Astrocyte (in vitro differentiated cells and primary cell): ENCODE data around the gene NT5E. TPM values are rescaled to one million over a fixed set of nuclear protein-coding genes. Genes with fewer than 3 reads are reported as not detected.

Source experiments
- DNase-seq: peaks from one replicate; pipeline ENCODE4 v3.0.0-alpha.2; 2010; ENCODE audit warnings: low read depth
- FAIRE-seq: peaks from 2 replicates; lab custom pipeline; 2011; peaks lifted over from hg19 to GRCh38; lab: Jason Lieb, UNC
- H2AFZ ChIP-seq: 2 replicates; pipeline ENCODE4 v1.6.0; 2012; ENCODE audit warnings: low read depth, low read length, inconsistent platforms
- H3K27ac ChIP-seq: 2 replicates; pipeline ENCODE4 v1.5.1; 2011; ENCODE audit warnings: low read depth, low read length, inconsistent platforms
- H3K27me3 ChIP-seq: 2 replicates; pipeline ENCODE4 v1.6.0; 2011; ENCODE audit warnings: low read length, inconsistent platforms; ENCODE audit not compliant: insufficient read depth
- H3K36me3 ChIP-seq: 2 replicates; pipeline ENCODE4 v1.5.1; 2011; ENCODE audit warnings: low read length, inconsistent platforms; ENCODE audit not compliant: insufficient read depth
- H3K4me1 ChIP-seq: 2 replicates; pipeline ENCODE4 v1.5.1; 2011; ENCODE audit warnings: low read length, inconsistent platforms; ENCODE audit not compliant: insufficient read depth
- H3K4me2 ChIP-seq: 2 replicates; pipeline ENCODE4 v1.6.0; 2012; ENCODE audit warnings: low read length, inconsistent platforms
- H3K4me3 ChIP-seq: 2 replicates; pipeline ENCODE4 v1.5.1; 2011; ENCODE audit warnings: low read depth, mild to moderate bottlenecking, low read length, inconsistent platforms; ENCODE audit not compliant: insufficient read depth
- H3K79me2 ChIP-seq: 2 replicates; pipeline ENCODE4 v1.6.0; 2012; ENCODE audit warnings: mild to moderate bottlenecking, low read length, inconsistent platforms; ENCODE audit not compliant: insufficient read depth
- H3K9ac ChIP-seq: 2 replicates; pipeline ENCODE4 v1.6.0; 2012; ENCODE audit warnings: mild to moderate bottlenecking, low read length, inconsistent platforms
- H3K9me3 ChIP-seq: 2 replicates; pipeline ENCODE4 v1.5.1; 2012; ENCODE audit warnings: low read depth, mild to moderate bottlenecking, low read length, inconsistent platforms; ENCODE audit not compliant: insufficient read depth
- H4K20me1 ChIP-seq: 2 replicates; pipeline ENCODE4 v1.6.0; 2012; ENCODE audit warnings: low read length, inconsistent platforms; ENCODE audit not compliant: insufficient read depth
- H3K27ac Mint-ChIP-seq: one replicate; pipeline ENCODE4 v1.8.0; 2021; ENCODE audit warnings: mild to moderate bottlenecking, mixed read lengths; ENCODE audit not compliant: unreplicated experiment
- H3K27me3 Mint-ChIP-seq: one replicate; pipeline ENCODE4 v1.8.0; 2021; ENCODE audit warnings: low read depth, mixed read lengths; ENCODE audit not compliant: unreplicated experiment
- H3K36me3 Mint-ChIP-seq: one replicate; pipeline ENCODE4 v1.8.0; 2021; ENCODE audit warnings: low read depth, mixed read lengths; ENCODE audit not compliant: unreplicated experiment
- H3K4me1 Mint-ChIP-seq: one replicate; pipeline ENCODE4 v1.8.0; 2021; ENCODE audit warnings: low read depth, mixed read lengths; ENCODE audit not compliant: unreplicated experiment
- H3K4me3 Mint-ChIP-seq: one replicate; pipeline ENCODE4 v1.8.0; 2021; ENCODE audit warnings: mild to moderate bottlenecking, moderate library complexity, mixed read lengths; ENCODE audit not compliant: unreplicated experiment
- H3K9me3 Mint-ChIP-seq: one replicate; pipeline ENCODE4 v1.8.0; 2021; ENCODE audit warnings: mild to moderate bottlenecking, mixed read lengths; ENCODE audit not compliant: unreplicated experiment
- EZH2 ChIP-seq: IDR thresholded peaks from 2 replicates; pipeline ENCODE4 v1.6.1; 2012; ENCODE audit warnings: mild to moderate bottlenecking, low read length, inconsistent platforms; ENCODE audit not compliant: insufficient read depth
- total RNA-seq: library from RNA; stranded (reverse); gene quantifications from 2 replicates; pipeline ENCODE4 v1.2.1, GENCODE V29; 2021
- TF ChIP-seq, protein P1 (sequence below): IDR thresholded peaks from 2 replicates; pipeline ENCODE4 v1.5.1; 2011; ENCODE audit warnings: low read depth, mild to moderate bottlenecking, inconsistent platforms, low read length, moderate library complexity; ENCODE audit not compliant: insufficient read depth

Gene NT5E
- total RNA-seq, 1 donor from 2014 or later, result 77.4 TPM

DNA sequence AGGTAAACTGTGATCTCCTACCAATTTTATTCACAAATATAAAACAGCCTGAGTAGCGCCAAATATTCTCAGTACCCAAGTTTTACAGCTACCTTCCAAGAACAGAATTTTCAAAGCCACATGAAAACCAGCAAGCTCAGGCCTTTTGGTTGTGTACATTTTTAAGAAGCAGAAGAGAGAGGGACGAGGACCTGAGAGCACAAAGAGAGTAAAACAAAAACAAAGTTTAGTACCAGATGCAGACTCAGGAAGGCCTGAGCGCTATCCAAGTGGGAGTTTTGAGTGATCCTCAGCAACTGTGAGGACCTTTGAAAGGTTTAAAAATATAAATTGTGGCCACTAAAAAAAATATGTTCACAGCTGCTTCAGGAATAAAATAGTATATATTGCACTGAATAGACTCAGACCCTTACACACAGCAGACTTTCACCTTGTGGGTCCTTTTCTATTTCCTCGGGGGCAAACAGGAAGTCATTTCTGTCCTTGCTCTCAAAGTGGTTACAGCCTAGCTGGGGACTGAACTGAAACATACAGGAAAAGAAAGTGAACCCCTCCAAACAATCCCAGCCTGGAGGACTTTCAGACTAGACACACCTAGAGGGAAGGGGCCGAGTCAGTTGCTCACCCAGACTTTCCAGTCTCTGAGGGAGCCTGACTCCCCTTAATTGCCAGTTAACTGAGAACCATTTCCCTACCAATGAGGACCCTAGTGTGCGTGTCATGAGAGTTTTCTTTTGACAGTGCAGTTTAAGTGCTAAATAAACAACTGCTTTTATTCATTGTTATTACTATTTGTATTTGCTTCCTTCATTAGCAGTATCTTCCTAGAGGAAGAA lies 48.5 kb upstream of the NT5E start:
- Mint-ChIP-seq H3K27ac (peak overlapping the region; percentile 96), H3K36me3 (no peaks in the 10 kb centered on the region), H3K4me3 (no peak overlapping the region), H3K4me1 (peaks cover 54% of the 10 kb centered on the region), H3K27me3 (no peaks in the 10 kb centered on the region), H3K9me3 (peaks cover 4% of the 10 kb centered on the region)
- Histone ChIP-seq H3K27me3 (no peaks in the 10 kb centered on the region), H3K27ac (no peak overlapping the region), H3K4me1 (peaks cover 52% of the 10 kb centered on the region), H4K20me1 (no peaks in the 10 kb centered on the region), H3K79me2 (no peaks in the 10 kb centered on the region), H3K9me3 (no peaks in the 10 kb centered on the region), H3K36me3 (no peaks in the 10 kb centered on the region), H2AFZ (no peak overlapping the region), H3K4me2 (no peak overlapping the region), H3K4me3 (no peak overlapping the region), H3K9ac (no peak overlapping the region)
- DNase-seq (no peak), FAIRE-seq (no peak)
- TF ChIP-seq EZH2, result no peak
- TF ChIP-seq, protein P1, sequence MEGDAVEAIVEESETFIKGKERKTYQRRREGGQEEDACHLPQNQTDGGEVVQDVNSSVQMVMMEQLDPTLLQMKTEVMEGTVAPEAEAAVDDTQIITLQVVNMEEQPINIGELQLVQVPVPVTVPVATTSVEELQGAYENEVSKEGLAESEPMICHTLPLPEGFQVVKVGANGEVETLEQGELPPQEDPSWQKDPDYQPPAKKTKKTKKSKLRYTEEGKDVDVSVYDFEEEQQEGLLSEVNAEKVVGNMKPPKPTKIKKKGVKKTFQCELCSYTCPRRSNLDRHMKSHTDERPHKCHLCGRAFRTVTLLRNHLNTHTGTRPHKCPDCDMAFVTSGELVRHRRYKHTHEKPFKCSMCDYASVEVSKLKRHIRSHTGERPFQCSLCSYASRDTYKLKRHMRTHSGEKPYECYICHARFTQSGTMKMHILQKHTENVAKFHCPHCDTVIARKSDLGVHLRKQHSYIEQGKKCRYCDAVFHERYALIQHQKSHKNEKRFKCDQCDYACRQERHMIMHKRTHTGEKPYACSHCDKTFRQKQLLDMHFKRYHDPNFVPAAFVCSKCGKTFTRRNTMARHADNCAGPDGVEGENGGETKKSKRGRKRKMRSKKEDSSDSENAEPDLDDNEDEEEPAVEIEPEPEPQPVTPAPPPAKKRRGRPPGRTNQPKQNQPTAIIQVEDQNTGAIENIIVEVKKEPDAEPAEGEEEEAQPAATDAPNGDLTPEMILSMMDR, result no peak

DNA sequence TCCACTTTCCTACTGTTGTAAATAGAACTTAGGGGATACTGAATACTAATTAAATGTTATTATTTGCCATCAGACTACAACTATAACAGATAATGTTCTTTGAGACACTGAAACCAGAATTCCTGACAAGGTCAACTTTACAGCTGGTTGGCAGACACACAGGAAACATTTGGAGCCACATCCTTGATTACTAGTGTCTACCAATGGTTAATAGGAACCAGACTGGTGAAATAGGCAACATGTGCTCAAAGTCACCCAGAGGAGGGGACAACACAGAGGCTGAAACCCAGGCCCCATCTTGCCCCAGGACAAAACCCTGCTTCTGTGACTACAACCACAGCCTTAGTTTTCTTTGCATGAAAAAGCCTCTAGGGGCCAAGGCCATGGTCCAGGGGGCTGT lies 47.8 kb upstream of the NT5E start:
- Histone ChIP-seq H3K9ac (no peak overlapping the region), H3K4me2 (no peak overlapping the region), H4K20me1 (no peaks in the 10 kb centered on the region), H3K79me2 (no peaks in the 10 kb centered on the region), H3K4me1 (peaks cover 56% of the 10 kb centered on the region), H3K9me3 (no peaks in the 10 kb centered on the region), H2AFZ (no peak overlapping the region), H3K27ac (peak overlapping the region; percentile 96), H3K36me3 (no peaks in the 10 kb centered on the region), H3K4me3 (no peak overlapping the region), H3K27me3 (no peaks in the 10 kb centered on the region)
- Mint-ChIP-seq H3K27me3 (no peaks in the 10 kb centered on the region), H3K9me3 (peaks cover 4% of the 10 kb centered on the region), H3K27ac (peak overlapping the region; percentile 96), H3K4me3 (no peak overlapping the region), H3K36me3 (no peaks in the 10 kb centered on the region), H3K4me1 (peaks cover 60% of the 10 kb centered on the region)
- DNase-seq, result no peak
- FAIRE-seq, result no peak
- no peak for TF ChIP-seq EZH2

- Mint-ChIP-seq H3K9me3 (no peaks in the 10 kb centered on the region), H3K27ac (peak overlapping the region; percentile 96), H3K4me1 (peaks cover 60% of the 10 kb centered on the region), H3K4me3 (no peak overlapping the region), H3K36me3 (no peaks in the 10 kb centered on the region), H3K27me3 (no peaks in the 10 kb centered on the region)
- DNase-seq, result no peak
- no peaks in the 10 kb centered on the region for H3K9me3 ChIP-seq
- H3K4me1 ChIP-seq, result peaks cover 56% of the 10 kb centered on the region
- peak overlapping the region; percentile 81 for H3K9ac ChIP-seq
- H4K20me1 ChIP-seq, result no peaks in the 10 kb centered on the region
- no peaks in the 10 kb centered on the region for H3K79me2 ChIP-seq
- H2AFZ ChIP-seq, result peak overlapping the region; percentile 21
- no peaks in the 10 kb centered on the region for H3K36me3 ChIP-seq
- peak overlapping the region; percentile 96 for H3K27ac ChIP-seq
- FAIRE-seq, result no peak
- peak overlapping the region; percentile 50 for H3K4me3 ChIP-seq
- TF ChIP-seq EZH2, result no peak
- TF ChIP-seq, protein P1, result no peak
- H3K4me2 ChIP-seq, result peak overlapping the region; percentile 78
- H3K27me3 ChIP-seq, result no peaks in the 10 kb centered on the region
Observed at GRCh38 chr6:85402922-85403321, 47.0 kb upstream of the NT5E start.
